SHP77 (cell line): ENCODE data around the gene DIDO1.
A peak's percentile ranks its signal among the peaks of the same experiment; 100 is the strongest.

Experiments
- DNase-seq, 2 experiments: peaks; one replicate each; lab custom pipeline; 2025; lab: John Stamatoyannopoulos, UW

DIDO1 gene

GRCh38 chr20:62926229-62927127 lies at the start of gene DIDO1:
DIDO1 (minus strand) TSS chr20:62926505.
- peak; percentile 87 to 95 for DNase-seq

- DNase-seq = no peak
These were observed 49.0 kb upstream of the DIDO1 start for GRCh38 chr20:62975251-62975760.

GRCh38 chr20:62972845-62973745 lies 46.8 kb upstream of the DIDO1 start:
- DNase-seq = no peak

GRCh38 chr20:62971950-62972844 lies 45.9 kb upstream of the DIDO1 start:
- DNase-seq = peak; percentile 90 to 92

- no peak for DNase-seq
These were observed 45.1 kb upstream of the DIDO1 start for GRCh38 chr20:62971211-62971949.

GRCh38 chr20:62970307-62971210 lies 44.3 kb upstream of the DIDO1 start:
- no peak for DNase-seq

GRCh38 chr20:62969939-62970306 lies 43.6 kb upstream of the DIDO1 start:
- no peak for DNase-seq

GRCh38 chr20:62969179-62969760 lies 43.0 kb upstream of the DIDO1 start:
- DNase-seq = no peak

GRCh38 chr20:62968378-62969178 lies 42.3 kb upstream of the DIDO1 start:
- DNase-seq = no peak

GRCh38 chr20:62967628-62968351 lies 41.5 kb upstream of the DIDO1 start:
- DNase-seq = no peak

GRCh38 chr20:62967149-62967501 lies 40.8 kb upstream of the DIDO1 start:
- no peak for DNase-seq

GRCh38 chr20:62966212-62967148 lies 40.2 kb upstream of the DIDO1 start:
- no peak for DNase-seq

GRCh38 chr20:62965363-62965771 lies 39.1 kb upstream of the DIDO1 start:
- no peak for DNase-seq

- no peak for DNase-seq
These were observed 38.4 kb upstream of the DIDO1 start for GRCh38 chr20:62964700-62965099.

- DNase-seq = no peak
These were observed 37.5 kb upstream of the DIDO1 start for GRCh38 chr20:62963614-62964397.
